ENCODE measurements around the gene LMNTD1.
A peak's percentile ranks its signal among the peaks of the same experiment; 100 is the strongest.
"Not testable (repeated sequence)": the region's sequence is repeated elsewhere in the genome, so short reads cannot be mapped to it uniquely, and the experiment has no call there.

The LMNTD1 gene, protein sequence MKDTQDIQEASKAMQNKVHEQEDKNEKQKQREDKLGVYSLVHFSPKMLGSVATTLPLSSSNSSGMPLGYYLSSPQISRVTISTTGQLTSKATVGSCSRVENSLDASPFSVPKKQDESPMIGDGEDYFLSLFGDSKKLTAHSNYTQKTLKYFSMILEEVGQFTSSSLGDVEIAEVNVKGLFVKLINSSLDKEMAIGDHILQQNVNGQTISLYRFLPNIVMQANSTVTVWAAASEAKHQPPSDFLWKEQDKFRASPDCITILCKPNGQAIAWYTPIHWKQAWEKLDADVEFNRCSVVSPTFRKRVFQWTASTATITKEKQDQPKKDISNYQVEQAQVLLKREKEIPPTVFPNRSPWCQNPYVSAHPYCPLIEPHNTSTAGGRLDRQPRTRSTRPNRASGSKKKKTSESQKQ

DNA sequence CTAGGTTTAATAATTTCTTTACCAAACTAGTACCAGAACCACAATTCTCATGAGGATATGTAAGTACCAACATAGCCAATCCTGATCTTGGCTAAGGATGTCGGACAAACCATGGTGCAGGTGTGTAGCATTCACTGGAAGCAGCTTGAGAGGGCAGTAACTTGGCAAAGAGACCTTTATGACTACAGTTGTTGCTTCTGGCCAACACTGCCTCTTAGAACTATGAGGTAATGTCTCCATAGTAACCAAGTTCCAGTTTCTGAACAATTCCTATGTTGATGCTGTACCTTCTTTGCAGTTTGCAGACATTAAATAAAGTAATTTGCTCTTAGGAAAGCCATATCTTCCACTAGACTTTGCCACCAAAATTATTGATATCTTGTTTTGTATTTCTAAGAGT lies at the start of gene LMNTD1:
LMNTD1 (minus strand) TSS at position 186 of the 400 bp plus-strand sequence. CDS start 324 bp downstream, outside the sequence.
- no peak within 1 kb of the TSS for H3K27ac ChIP-seq
- H3K4me3 ChIP-seq, result no peak within 1 kb of the TSS

DNA sequence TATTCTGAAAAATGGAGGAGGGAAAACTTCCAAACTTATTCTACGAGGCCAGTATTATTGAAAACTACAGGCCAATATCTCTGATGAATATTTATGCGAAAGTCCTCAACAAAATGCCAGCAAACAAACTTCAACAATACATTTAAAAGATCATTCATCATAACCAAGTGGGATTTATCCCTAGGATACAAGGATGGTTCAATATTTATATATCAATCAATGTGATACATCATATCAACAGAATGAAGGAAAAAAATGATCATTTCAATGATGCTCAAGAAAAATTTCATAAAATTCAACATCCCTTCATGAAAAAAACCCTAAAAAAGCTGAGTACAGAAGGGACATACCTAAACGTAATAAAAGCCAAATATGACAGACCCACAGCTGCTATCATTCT lies 45.9 kb upstream of the LMNTD1 start:
- Histone ChIP-seq H3K4me3 (no peak overlapping the region), H3K27ac (no peak overlapping the region)

DNA sequence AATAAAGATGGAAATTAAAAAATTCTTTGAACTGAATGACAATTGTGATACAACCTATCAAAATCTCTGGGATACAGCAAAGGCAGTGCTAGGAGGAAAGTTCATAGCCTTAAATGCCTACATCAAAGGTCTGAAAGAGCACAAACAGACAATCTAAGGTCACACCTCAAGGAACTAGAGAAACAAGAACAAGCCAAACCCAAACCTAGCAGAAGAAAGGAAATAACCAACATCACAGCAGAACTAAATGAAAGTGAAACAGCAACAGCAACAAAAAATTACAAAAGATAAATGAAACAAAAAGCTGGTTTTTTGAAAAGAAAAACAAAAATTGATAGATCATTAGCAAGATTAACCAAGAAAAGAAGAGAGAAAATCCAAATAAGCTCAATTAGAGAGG lies 42.4 kb upstream of the LMNTD1 start:
- H3K27ac ChIP-seq, H3K4me3 ChIP-seq: not testable (repeated sequence)

DNA sequence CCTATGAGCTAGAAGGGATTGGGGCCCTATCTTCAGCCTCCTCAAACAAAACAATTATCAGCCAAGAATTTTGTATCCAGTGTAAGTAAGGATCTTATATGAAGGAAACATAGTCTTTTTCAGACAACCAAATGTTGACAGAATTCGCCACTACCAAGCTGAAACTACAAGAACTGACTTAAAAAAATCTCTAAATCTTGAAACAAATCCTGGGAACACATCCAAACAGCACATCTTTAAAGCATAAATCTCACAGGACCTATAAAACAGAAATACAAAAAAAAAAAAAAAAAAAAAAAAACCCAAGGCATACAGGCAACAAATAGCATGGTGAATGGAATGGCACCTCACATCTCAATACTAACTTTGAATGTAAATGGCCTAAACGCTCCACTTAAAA lies 41.3 kb upstream of the LMNTD1 start:
- Histone ChIP-seq H3K4me3 (no peak overlapping the region), H3K27ac (no peak overlapping the region)

DNA sequence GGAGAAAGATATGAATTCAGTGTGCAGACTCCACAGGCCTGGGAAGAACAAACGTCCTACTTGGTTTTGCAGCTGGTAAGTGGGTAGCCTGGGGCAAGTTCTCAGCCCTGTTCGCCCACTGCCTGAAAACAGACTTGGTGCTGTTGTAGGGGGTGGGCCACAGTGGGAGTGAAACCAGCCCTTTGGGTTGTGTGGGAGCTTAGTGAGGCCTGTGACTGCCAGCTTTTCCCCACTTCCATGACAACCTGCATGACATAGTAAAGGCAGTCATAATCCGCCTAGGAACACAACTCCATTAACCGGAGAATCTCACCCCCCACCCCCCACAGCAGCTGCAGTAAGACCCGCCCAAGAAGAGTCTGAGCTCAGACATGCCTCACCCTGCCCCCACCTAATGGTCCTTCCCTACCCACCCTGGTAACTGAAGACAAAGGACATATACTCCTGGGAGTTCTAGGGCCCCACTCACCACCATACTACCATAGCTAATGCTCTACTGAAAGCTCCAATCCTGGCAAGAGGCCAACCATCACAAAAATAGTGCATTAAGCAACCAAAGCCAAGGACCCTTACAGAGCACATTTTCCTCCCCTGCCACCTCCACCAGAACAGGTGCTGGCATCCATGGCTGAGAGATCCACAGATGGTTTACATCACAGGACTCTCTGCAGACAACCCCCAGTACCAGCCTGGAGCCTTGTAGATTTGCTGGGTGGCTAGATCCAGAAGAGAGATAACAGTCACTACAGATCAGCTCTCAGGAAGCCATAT lies 39.8 kb upstream of the LMNTD1 start:
- H3K4me3 ChIP-seq, result no peak overlapping the region
- H3K27ac ChIP-seq, result no peak overlapping the region

DNA sequence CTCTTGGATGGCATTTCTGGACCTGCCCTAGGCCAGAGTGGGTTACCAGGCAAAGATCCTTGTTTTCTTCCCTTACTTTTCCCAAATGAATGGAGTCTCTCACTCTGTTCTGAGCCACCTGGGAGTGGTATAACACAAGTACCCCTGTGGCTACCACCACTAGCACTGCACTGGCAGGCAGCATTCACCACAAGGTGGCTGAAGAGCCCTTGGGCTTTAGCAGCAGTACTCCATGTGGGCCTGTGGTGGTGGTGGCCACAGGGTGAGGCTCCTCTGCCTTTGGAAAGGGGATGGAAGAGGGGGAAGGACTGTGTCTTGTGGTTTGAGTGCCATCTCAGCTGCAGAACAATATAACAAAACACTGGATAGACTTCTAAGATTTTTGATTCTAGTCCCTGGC lies 38.1 kb upstream of the LMNTD1 start:
- no peak overlapping the region for H3K4me3 ChIP-seq
- peak overlapping the region in 2 of 21 experiments; percentile 47 to 58 for H3K27ac ChIP-seq

DNA sequence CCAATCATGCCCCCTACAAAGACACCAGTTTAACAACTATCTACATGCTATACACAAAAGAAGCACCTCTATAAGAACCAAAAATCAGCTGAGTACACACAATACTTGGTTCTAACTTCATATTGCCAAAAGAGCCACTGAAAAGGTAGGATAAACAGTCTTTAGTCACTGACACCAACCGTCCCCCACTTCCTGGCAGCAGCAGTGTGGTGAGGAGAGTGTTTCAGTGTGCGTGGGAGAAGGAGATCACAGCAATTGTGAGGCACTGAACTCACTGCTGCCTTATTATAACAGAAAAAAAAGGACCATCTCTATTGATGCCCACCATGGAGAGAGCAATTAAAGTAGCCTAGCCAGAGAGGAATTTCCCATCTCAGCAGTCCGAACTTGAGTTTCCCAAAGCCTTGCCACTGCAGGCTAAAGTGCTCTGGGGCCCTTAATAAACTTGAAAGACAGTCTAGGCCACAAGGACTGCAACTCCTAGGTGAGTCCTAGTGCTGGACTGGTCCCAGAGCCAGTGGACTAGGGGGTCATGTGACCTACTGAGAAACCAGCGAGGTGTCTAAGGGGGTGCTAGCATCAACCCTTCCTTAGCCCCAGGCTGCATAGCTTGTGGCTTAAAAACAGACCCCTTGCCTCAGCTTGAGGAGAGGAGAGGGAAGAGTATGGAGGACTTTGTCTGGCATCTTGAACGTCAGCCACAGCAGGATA lies 37.1 kb upstream of the LMNTD1 start:
- peak overlapping the region in 2 of 21 experiments; percentile 47 to 58 for H3K27ac ChIP-seq

DNA sequence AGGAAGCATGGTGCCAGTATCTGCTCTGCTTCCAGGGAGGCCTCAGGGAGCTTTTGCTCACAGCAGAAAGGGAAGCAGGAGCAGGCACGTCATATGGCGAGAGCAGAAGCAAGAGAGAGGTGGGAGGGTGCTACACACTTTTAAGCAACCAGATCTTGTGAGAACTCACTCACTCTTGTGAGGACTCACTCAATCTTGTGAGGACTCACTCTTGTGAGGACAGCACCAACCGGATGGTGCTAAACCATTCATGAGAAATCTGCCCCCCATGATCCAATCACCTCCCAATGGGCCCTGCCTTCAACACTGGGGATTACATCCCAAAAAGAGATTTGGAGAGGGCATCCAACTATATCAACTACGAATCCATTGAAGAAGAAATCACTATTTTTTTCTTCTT lies 34.3 kb upstream of the LMNTD1 start:
- H3K4me3 ChIP-seq, result no peak overlapping the region

More for the DNA sequence above, 37.1 kb upstream of the LMNTD1 start:
- H3K4me3 ChIP-seq, result no peak overlapping the region

DNA sequence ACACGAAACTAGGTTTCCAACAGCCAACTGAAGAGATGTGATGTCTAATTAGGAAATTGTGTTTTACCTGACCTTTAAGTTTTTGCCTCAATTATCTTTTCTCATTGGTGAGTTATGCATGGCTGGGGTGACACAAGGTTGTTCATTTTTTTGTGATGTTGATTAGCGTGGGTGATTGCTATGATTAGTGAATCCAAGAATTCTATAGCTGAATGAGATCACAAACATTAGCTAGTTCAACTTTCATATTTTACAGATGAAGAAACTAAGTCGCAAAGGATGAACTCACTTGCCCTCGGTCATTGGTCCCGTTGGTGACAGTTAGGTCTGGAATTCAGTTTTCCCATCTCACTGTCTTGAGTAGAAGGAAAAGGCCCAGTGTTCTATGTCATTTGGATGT lies 32.6 kb upstream of the LMNTD1 start:
- Histone ChIP-seq H3K27ac (no peak overlapping the region), H3K4me3 (no peak overlapping the region)

More for the DNA sequence above, 34.3 kb upstream of the LMNTD1 start:
- no peak overlapping the region for H3K27ac ChIP-seq

DNA sequence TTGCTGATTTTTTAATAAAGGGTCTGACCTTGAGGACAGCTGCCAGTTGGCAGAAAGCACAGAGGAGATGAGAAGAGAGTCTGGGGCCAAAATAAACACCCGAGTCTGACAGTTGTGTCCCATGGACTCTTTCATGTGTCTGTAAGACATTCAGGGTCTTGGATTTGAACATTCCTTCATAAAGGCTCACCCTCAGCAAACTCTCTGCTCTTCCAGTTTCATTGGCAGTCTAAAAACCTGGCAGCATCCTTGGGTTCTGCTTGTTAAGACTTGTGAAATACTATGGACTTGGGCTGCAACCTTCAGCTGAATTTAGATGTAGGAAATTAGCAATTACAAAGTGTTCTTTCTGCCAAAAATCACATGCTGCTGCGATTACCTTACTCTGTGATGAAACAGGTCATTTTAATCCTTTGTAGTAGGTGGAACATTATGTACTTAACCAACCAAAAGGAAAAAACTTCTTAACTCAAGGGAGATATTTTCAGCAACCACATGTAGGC lies 32.0 kb upstream of the LMNTD1 start:
- Histone ChIP-seq H3K27ac (no peak overlapping the region), H3K4me3 (no peak overlapping the region)

DNA sequence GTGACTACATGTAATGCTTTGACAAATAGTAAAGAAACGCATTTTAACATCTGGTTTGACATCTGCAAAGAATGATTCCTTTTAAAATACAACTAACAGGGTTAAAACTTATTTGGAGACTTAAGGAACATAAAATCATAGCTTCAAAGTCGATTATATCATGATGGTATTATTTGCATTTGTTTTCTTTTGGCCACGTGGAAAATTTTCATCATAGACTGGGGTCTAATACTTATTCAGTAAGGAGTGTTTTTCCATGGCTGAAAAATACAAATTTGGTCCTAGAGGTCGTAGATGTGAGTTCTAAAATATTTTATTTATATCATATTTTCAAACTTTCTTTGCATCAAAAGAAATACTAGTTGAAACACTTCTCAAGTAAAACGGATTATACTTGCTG lies 31.5 kb upstream of the LMNTD1 start:
- H3K4me3 ChIP-seq, result no peak overlapping the region
- H3K27ac ChIP-seq, result no peak overlapping the region

DNA sequence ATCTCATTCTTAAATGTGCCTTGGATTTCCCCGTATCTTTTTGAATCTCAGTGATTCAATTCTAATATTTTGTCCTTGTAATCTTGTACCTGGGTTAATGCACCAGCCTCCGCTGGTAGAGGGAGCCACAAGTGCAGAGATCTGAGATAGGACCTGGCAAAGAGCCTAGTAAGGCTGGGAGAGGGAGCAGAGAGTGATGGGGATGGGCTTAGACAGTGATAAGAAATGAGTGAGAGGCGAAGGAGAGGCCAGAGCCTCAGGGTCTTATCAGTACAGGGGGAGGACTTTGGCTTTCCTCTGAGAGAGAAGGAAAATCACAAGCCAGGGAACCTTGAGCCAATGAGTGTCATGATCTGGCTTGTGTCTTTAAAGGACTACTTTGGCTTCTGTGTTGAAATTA lies 30.5 kb upstream of the LMNTD1 start:
- no peak overlapping the region for H3K27ac ChIP-seq
- no peak overlapping the region for H3K4me3 ChIP-seq

DNA sequence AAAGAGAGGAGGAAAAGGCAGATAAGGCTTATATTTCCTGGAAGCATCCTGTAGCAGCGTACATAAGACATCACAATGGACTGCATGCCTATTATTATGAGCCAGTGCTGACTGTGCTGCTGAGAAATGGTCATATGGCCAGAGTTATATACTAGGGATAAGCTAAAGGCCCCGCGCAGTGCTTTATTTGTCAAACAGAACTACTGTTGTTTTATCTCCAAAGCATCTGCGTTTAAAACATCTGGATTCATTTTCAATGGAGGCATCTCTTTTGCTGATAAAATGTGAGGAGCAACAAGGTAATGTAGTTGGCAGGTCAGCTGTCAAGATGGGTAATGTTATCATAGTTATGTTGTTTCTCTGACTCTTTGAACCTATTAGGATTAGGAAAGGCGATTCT lies 28.0 kb upstream of the LMNTD1 start:
- no peak overlapping the region for H3K27ac ChIP-seq
- H3K4me3 ChIP-seq, result no peak overlapping the region

DNA sequence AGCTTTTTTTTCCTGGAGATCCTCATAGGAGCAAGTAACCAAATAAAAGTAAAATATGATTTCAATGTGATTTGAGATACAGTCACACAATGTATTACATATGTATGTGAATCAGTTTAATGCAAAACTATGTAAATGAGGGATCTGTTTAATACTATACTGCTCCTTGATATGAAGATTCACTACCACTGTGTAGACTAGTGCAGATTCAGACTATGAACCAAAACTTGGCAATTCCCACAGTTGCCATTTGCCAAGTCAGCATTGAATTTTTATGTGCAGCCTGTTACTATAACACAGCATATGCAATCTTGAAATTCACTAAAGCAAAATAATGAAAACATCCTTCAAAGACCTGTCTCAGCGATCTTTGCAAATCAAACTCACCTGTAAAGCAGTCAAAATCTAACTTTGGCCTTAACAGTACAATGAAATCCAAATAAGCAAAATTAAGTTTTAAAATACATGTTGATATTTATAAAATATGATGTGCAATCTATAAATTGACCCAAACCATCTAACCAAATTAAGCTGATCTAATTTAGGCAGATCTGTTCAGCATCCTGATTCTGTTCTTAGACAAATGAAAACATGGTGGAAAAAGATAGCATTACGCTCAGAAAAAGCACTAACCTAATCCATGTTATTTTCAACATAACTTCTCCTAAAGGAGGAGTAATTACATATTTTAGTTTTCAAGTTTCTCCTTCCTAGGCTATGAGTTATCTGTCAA lies 25.5 kb upstream of the LMNTD1 start:
- Histone ChIP-seq H3K4me3 (no peak overlapping the region), H3K27ac (no peak overlapping the region)

DNA sequence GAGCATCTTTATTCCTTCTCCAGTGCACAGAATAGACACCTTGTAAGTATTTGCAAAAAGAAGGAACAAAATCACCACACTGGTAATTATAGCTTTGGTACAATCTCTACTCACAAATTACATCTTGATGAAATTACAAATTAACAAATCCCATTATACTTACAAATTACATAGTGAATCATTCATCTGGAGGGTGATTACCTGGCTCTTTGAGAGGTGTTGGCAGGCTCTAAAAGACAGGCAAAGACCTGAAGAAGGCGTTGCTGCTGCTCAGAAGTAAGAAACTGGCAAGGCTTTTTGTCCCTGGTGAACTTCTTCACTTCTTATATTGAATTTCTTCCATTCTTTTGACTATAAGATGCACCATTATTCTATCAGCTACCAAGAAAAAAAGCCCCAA lies 21.7 kb upstream of the LMNTD1 start:
- H3K27ac ChIP-seq, result no peak overlapping the region
- H3K4me3 ChIP-seq, result no peak overlapping the region

DNA sequence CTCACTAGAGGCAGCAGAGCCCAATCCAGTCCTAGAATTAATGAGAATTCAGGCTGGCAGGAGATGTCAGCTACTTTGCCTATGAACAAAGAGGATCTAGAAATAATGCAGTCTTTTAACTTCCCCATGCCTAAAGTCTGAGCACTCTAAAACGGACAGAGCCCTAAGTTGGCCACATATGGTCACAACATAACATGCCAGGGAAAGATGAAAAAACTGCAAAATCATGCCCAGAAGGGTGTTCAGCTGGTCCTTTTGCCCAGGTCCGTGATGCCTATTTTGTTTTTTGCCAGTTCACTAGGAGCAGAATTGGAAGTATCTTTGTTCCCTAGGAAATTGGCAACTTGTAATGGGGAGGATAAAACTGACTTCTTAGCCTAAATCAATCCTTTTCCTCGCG lies 20.3 kb upstream of the LMNTD1 start:
- no peak overlapping the region for H3K4me3 ChIP-seq
- H3K27ac ChIP-seq, result no peak overlapping the region

DNA sequence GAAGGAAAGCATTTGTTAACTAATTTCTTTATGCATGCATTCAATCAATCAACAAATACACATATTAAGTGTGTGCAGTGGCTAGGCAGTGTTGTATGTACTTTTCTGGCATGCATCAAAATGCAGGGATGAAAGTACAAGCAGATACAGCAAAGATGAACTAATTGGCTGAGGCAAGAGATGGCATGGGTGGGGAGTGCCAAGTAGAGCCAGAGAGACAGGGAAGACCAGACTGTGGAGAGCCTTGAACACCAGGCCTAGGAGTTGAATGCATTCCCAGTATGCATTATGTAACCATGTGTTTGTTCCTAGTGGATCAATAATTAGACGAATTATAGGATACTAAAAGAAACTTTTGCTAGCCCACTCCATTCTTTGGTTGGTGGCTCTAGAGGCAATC lies 17.3 kb upstream of the LMNTD1 start:
- Histone ChIP-seq H3K27ac (no peak overlapping the region), H3K4me3 (no peak overlapping the region)

DNA sequence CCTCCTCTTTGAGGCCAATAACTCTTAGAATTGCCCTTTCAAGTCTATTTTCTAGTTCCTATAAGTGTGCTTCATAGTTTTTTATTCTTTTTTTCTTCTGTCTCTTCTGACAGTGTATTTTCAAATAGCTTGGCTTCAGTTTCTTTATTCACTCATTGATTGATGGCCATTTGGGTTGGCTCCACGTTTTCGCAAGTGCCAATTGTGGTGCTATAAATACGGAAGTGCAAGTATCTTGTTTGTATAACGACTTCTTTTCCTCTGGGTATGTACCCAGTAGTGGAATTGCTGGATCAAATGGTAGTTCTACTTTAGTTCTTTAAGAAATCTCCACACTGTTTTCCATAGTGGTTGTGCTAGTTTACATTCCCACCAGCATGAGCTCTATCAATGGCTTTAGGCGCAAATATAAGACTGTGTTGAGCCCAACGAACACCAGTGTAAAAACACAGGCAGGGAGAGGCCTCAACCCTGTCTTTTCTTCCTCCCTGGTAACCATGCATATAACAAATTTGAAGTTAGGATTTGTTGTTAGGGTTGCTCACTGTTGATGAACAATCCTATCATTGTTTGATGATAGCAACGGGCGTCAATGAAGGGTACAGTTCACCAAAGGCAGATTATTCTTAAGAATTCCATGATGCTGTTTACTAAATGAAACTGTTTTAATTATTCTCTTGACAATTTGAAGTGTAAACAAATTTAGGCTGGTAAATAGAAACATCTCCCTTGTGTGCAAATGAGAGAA lies 13.3 kb upstream of the LMNTD1 start:
- Histone ChIP-seq H3K27ac (no peak overlapping the region), H3K4me3 (no peak overlapping the region)

DNA sequence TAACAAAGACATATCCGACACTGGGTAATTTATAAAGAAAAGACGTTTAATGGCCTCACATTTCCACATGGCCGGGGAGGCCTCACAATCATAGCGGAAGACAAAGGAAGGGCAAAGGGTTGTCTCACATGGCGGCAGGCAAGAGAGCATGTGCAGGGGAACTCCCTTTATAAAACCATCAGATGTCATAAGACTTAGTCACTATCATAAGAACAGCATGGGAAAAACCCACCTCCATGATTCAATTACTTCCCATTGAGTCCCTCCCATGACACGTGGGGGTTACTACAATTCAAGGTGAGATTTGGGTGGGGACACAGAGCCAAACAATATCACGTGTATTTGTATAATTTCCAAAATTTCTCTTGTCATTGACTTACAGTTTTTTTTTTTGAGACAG lies 5.5 kb upstream of the LMNTD1 start:
- Histone ChIP-seq H3K4me3 (no peak overlapping the region), H3K27ac (no peak overlapping the region)
